Measurements from ENCODE around the gene SEC14L5. TPM values are rescaled to one million over a fixed set of nuclear protein-coding genes. Genes with fewer than 3 reads are reported as not detected.

The SEC14L5 gene
- total and polyA plus RNA-seq, 2 experiments from 2014 or later, result 2.6 to 5.9 TPM

DNA sequence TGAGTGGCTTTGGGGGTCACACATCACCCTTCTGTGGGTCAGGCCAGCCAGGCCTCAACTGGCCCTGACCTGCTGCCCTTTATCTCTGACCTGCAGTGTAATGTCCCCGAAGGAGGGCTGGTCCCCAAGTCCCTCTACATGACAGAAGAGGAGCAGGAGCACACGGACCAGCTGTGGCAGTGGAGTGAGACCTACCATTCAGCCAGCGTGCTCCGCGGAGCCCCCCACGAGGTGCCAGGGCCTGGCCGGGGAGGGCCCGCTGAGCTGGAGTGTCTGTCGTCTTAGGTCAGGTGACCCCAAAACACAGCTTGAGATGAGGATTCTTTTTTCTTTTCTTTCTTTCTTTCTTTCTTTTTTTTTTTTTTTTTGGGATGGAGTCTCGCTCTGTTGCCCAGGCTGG, 49.1 kb downstream of the SEC14L5 start (continued):
- TF ChIP-seq JUNB (IDR thresholded peaks at IDR 0.05; ENCODE audit: unreplicated experiment) (no peak), POLR2AphosphoS5 (IDR thresholded peaks at IDR 0.05; ENCODE audit: low read depth) (no peak), EZH2phosphoT487 (IDR thresholded peaks at IDR 0.05; ENCODE audit: unreplicated experiment) (no peak), ZNF331 (CRISPR knock-in tag; IDR thresholded peaks at IDR 0.05; ENCODE audit: low read depth) (no peak)
- TF ChIP-seq, protein P1, sequence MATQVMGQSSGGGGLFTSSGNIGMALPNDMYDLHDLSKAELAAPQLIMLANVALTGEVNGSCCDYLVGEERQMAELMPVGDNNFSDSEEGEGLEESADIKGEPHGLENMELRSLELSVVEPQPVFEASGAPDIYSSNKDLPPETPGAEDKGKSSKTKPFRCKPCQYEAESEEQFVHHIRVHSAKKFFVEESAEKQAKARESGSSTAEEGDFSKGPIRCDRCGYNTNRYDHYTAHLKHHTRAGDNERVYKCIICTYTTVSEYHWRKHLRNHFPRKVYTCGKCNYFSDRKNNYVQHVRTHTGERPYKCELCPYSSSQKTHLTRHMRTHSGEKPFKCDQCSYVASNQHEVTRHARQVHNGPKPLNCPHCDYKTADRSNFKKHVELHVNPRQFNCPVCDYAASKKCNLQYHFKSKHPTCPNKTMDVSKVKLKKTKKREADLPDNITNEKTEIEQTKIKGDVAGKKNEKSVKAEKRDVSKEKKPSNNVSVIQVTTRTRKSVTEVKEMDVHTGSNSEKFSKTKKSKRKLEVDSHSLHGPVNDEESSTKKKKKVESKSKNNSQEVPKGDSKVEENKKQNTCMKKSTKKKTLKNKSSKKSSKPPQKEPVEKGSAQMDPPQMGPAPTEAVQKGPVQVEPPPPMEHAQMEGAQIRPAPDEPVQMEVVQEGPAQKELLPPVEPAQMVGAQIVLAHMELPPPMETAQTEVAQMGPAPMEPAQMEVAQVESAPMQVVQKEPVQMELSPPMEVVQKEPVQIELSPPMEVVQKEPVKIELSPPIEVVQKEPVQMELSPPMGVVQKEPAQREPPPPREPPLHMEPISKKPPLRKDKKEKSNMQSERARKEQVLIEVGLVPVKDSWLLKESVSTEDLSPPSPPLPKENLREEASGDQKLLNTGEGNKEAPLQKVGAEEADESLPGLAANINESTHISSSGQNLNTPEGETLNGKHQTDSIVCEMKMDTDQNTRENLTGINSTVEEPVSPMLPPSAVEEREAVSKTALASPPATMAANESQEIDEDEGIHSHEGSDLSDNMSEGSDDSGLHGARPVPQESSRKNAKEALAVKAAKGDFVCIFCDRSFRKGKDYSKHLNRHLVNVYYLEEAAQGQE (IDR thresholded peaks at IDR 0.05; ENCODE audit: unreplicated experiment), result no peak
- TF ChIP-seq, protein P2, sequence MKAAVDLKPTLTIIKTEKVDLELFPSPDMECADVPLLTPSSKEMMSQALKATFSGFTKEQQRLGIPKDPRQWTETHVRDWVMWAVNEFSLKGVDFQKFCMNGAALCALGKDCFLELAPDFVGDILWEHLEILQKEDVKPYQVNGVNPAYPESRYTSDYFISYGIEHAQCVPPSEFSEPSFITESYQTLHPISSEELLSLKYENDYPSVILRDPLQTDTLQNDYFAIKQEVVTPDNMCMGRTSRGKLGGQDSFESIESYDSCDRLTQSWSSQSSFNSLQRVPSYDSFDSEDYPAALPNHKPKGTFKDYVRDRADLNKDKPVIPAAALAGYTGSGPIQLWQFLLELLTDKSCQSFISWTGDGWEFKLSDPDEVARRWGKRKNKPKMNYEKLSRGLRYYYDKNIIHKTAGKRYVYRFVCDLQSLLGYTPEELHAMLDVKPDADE (IDR thresholded peaks at IDR 0.05), result no peak
- TF ChIP-seq, protein P3, sequence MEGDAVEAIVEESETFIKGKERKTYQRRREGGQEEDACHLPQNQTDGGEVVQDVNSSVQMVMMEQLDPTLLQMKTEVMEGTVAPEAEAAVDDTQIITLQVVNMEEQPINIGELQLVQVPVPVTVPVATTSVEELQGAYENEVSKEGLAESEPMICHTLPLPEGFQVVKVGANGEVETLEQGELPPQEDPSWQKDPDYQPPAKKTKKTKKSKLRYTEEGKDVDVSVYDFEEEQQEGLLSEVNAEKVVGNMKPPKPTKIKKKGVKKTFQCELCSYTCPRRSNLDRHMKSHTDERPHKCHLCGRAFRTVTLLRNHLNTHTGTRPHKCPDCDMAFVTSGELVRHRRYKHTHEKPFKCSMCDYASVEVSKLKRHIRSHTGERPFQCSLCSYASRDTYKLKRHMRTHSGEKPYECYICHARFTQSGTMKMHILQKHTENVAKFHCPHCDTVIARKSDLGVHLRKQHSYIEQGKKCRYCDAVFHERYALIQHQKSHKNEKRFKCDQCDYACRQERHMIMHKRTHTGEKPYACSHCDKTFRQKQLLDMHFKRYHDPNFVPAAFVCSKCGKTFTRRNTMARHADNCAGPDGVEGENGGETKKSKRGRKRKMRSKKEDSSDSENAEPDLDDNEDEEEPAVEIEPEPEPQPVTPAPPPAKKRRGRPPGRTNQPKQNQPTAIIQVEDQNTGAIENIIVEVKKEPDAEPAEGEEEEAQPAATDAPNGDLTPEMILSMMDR (conservative IDR thresholded peaks at IDR 0.05; ENCODE audit: low read depth in 2 of 2), result no peak

DNA sequence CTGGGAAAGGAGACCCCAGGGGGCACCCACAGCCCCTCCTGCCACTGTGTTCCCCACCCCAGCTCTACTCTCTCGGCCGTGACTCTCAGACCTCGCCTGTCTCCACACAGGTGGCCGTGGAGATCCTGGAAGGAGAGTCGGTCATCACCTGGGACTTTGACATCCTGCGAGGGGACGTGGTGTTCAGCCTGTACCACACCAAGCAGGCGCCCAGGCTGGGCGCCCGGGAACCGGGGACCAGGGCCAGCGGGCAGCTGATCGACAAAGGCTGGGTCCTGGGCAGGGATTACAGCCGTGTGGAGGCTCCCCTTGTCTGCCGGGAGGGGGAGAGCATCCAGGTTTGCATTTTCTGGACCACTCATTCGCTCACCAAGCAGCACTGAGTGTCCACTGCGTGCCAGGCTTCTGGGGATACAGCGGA, 50.2 kb downstream of the SEC14L5 start:
- H3K36me3 ChIP-seq (ENCODE audit: insufficient read depth), result no peaks in the 10 kb centered on the region
- no peaks in the 10 kb centered on the region for H3K27me3 ChIP-seq (ENCODE audit: insufficient read depth)
- H3K9me3 Mint-ChIP-seq, result no peaks in the 10 kb centered on the region; the same call in 2 of the 3 replicates
- H3K4me3 Mint-ChIP-seq, result no peak overlapping the region
- TF ChIP-seq, protein P3 (conservative IDR thresholded peaks at IDR 0.05; ENCODE audit: low read depth in 2 of 2), result no peak
- no peak for TF ChIP-seq EZH2phosphoT487 (IDR thresholded peaks at IDR 0.05; ENCODE audit: unreplicated experiment)
- TF ChIP-seq JUNB (IDR thresholded peaks at IDR 0.05; ENCODE audit: unreplicated experiment), result no peak
- TF ChIP-seq EZH2 (IDR thresholded peaks at IDR 0.05; ENCODE audit: low read depth, unreplicated experiment), result no peak
- TF ChIP-seq, protein P1 (IDR thresholded peaks at IDR 0.05; ENCODE audit: unreplicated experiment), result no peak
- TF ChIP-seq, protein P2 (IDR thresholded peaks at IDR 0.05), result no peak
- no peaks in the 10 kb centered on the region for H3K4me1 ChIP-seq (ENCODE audit: insufficient read depth)
- H2AFZ ChIP-seq, result no peak overlapping the region
- H3K4me3 ChIP-seq, result no peak overlapping the region
- H3K36me3 Mint-ChIP-seq (ENCODE audit: low read depth), result no peaks in the 10 kb centered on the region
- H3K79me2 ChIP-seq (replicated peaks; ENCODE audit: insufficient read depth), result no peaks in the 10 kb centered on the region
- no peak overlapping the region for H3K27ac ChIP-seq (ENCODE audit: low read depth)
- no peaks in the 10 kb centered on the region for H3K9me2 ChIP-seq (ENCODE audit: insufficient read depth)
- peaks cover 1% of the 10 kb centered on the region for H3K27me3 Mint-ChIP-seq (ENCODE audit: insufficient read depth, low read depth, poor library complexity)
- no peaks in the 10 kb centered on the region for H3F3A ChIP-seq (replicated peaks; ENCODE audit: low read depth)
- no peak overlapping the region for H3K4me2 ChIP-seq
- no peaks in the 10 kb centered on the region for H3K4me1 Mint-ChIP-seq
- no peak overlapping the region for H3K27ac Mint-ChIP-seq
- ATAC-seq, result no peak
- DNase-seq (ENCODE audit: low spot score), result no peak
- H4K20me1 ChIP-seq (replicated peaks; ENCODE audit: insufficient read depth), result no peaks in the 10 kb centered on the region
